HG02678 (cell line): ENCODE measurements around the gene TSPAN18.

Experiments
- ATAC-seq: cut with Tn5 transposase; IDR thresholded peaks from one replicate; pipeline ENCODE4 v1.9.1; 2021; ENCODE audit warnings: mild to moderate bottlenecking, moderate library complexity; ENCODE audit not compliant: unreplicated experiment

TSPAN18 gene

DNA sequence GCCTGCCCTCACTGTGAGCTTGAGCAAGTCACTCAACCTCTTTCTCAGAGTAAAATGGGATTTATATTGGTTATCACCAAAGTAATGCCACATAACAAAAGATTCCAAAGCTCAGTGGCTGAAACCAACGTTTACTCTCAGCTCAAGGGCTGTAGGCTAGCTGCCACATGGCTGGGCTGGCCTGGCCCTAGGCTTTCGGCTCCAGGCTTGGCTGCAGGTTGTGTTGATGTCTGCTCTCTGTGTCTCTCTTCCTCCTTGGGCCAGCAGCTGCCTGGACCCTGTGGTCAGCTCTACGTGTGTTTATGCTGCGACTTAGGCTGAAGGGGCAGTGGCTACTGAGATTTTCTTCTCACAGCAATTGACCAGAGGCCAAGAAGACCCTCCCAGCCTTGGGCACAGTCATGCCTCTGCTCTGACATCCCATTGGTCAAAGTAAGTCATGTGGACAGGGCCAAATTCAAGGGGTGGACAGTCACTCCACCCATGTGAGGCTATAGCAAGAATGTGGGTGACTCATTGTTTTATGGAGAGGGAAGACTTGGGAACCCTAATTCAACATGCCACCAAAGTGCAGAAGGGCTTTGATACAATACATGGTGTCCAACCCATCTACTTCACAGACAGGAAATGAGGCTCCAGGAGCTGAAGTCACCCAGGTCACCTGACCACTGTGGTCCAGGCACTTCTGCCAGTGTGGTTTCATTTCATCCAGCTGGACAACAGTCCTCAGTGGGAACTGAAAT lies 90.6 kb downstream of the TSPAN18 start:
- no peak for ATAC-seq

DNA sequence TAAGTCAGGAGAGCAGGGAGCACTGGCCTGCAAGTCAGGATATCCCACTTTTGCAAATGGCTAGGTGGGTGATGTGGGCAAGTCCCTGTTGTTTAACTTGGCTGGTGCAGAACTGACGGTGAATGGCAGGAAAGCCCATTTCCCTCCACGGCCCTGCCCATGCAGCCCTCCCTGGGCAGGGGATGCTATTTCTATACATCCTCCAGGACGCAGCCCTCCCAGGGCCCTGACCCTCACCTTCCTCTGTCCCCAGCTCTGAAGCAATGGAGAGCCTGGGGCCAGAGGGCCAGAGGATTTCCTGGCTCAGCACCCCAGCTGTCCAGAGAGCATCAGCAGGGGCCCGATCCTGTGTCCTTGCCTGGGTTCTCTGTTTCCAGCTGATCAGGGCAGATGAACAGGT lies 91.3 kb downstream of the TSPAN18 start:
- ATAC-seq, result no peak

DNA sequence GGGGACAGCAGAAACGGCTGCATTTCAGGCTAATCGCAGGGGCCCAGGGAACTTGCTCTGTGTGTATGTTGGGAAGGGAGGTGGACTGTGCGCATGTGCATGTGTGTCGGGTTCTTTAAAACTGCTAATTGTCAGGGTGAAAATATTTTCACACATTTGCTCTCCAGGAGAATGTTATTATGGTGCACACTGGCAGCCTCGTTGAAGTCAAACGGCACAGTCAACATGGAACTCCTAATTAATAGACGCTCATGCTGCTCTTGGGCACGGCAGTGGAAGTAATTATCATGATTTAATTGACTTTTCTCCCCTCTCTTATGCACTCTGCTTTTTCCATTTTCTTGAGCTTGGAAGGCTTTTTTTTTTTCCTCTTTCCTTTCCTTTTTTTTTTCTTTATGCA lies 92.6 kb downstream of the TSPAN18 start:
- ATAC-seq, result no peak

DNA sequence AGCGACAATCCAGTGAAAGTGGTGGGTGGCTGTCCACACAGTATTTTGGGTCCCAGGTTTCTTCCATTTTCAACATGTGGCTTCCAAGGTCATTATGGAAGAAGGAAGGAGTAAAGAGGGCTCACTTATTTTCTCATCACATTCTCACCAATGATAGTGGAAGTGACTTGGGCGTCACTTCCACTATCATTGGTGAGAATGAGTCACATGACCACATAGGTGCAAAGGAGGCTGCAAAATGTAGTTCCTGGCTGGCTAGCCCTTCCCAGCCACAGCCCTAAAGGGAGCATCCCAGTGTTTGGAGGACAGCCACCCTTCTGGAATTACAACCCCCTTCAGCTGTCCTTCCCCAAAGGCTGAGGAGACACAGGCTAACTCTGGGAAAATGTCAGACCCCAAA lies 95.6 kb downstream of the TSPAN18 start:
- no peak for ATAC-seq

DNA sequence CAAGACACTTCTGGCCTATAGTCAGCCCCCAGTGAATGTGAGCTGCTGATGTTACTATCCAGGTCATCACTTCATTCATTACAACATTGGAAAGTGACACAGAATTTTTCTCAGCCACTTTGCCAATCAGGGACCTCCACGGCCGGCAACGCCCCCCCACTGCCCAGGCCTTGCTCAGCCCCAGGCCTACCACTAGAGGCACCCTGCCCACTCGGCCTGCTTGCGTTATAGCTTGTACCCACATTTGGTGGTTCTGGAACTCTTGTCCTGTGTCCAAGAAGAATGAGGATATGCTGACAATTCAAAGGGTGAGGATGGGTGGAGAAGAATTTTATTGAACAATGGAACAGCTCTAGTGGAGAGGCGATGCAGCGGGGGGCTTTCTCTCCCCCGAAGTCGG lies 96.2 kb downstream of the TSPAN18 start:
- no peak for ATAC-seq

DNA sequence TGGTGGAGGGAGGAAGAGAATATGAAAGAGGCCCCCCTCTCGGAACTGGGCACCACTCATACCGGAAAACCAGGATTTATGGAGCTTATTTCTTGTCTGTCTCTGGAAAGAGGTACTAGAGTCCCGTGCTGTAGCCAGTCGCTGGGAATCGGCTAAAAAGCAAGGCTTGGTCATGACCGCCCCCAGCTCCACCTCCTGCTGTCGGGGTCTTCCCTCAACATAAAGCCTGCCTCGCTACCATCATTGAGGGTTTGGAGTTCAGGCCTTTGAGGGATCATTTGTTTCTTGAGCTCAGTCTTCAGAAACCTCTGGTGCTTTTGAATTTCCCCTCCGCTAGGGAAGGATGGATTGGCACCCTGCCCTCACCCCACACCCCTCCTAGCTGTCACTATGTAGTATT lies 97.1 kb downstream of the TSPAN18 start:
- no peak for ATAC-seq

DNA sequence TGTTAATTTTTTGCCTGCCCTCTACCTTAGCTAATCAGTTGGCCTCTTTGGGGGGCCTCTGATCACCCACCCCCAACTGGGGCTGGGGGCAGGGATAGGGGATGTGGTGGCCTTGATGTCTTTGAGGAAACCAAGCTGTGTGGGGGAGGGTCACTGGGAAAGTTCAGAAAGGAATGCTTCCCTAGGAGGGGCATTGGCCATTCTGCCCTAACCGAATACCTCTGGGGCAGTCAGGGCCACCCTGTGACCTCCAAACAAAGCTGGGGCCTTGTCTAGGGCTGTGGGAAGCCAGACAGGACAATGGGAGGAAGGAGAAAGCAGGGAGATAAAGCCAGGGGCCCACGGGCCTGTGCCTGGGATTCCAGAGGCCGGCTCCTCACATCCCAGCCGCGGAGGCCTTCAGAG lies 97.5 kb downstream of the TSPAN18 start:
- no peak for ATAC-seq

DNA sequence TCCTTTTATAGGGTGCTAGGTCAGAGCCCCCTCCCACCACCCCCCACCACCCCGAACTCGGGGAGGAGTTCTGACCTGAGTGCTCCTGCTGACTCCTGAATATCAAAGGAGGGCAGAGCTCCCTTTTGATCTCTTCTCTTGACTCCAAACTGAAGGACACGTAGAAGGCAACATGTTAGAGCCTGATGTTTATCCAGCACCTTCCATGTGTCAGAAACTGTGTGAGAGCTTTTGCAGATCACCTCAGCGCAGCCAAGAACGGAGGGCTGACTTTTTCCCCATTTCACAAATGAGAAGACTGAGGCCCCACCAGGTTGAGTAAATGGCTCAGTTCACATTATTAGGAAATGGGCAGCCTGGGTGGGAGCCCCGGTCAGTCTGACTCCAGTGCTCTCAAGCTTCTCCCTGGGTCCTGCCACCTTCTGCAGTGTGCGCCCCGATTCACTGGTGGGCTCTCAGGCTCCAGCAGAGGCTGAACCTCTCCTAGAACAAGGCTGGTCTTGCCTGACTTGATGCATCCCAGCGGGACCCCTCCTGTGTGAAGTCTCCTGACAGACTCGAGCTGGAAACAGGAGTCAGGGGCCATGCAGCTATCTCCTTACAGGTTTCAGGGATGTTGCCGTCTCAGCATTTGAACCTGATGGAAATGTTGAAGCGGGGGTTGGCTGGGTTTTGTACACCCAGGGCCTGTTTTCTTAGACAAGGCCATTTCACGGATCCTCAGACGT lies 98.5 kb downstream of the TSPAN18 start:
- no peak for ATAC-seq

DNA sequence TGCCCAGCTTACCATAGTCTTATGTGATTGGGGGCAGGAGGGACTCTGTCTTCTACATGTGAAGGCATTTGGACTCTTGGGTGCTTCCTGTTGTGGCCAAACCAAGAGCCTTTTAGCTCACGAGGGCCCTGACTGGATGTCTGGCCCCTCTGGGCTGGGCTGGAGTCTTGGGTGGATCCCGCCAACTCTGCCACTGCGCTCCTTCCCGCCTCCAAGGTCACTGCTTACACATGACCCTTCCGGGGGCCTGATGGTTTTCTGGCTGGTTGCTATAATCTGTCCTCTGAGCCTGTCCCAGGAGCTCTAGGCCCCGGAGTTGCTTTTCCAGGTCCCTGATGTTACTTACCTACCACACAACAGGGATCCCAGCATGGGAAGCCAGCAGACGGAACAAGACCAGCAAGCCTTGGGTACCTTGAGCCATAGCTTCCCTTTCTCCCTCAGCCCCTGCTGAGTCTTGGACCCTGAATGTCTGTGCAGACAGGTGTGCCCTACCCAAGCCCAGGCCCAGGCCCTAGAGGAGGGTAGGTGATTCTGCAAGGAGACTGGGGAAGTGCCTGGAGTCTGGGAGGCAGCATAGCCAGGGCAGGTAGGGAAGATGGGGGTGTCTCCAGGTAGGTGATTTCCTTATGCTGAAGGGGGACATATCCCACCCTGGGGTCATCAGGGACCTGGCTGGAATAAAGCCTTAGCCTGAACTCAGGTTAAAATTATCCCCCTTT lies 100.3 kb downstream of the TSPAN18 start:
- ATAC-seq, result no peak

DNA sequence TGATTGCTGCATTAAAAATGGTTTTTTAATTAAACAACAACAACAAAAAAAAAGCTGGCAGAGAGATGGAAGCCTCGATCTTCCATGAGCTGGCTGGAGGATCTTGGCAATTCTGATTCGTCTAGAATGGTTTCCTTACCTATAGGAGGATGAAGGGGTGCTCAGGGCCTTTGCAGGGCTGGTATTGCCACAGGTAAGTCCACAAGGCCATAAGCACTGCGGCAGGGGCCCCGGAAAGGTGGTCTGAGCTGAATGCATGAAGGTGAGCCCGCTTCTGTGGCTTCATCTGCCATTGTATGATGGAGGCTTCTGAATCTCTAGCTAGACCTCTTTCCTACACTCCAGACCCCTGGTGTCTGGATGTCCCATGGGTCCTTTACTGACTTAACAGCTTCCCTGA lies 101.5 kb downstream of the TSPAN18 start:
- ATAC-seq, result no peak

DNA sequence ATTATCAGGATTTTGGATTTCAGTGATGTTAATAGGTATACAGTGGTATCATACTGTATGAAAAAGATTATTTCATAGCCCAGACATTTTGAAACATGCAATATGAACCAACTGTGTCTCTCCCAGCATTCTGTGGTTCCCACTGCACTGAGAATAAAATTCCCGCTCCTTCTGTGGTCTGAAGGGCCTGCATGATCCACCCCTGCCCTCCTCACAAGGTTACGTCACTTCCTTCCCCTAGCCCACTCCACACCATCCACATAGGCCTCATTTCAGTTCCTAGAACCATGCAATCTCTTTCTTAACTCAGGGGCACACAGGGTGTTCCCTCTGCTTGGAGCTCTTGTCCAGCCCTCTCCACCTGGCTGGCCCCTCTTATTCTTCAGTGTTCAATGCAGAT lies 103.1 kb downstream of the TSPAN18 start:
- no peak for ATAC-seq

DNA sequence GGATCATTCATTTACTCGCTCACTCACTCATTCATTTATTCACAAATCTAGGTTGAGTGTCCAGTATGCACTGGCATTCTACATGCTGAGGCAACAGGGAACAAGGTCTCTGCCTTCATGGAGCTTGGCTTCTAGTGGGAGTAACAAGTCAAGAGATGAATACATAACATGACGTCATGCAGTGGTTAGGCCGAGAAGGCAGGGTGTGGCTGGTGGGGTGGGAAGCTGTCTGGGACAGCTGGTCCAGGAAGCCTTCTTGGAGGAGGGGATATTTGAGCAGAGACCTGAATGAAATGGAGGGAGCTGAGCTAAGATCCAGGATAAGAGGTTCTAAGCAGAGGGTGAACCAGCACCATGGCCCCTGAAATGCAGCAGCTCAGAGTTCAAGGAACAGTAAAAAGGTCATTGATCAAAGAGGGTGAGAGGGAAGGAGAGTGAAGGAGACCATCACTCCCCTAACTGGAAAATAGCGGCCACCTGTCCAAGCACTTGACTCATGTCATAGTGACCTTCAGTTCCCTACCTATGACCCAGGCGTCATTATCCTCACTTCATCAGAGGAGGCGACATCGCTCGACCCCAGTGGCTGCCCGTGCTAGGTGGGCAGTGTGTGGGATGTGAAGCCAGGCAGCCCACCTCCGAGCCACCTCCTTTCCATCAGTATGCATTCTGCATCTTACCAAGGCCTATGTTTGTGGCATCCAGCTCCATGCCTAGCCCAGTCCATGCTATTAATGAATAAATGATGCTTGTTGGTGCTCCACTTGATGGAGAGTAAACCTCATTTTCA lies 105.0 kb downstream of the TSPAN18 start:
- ATAC-seq, result no peak

DNA sequence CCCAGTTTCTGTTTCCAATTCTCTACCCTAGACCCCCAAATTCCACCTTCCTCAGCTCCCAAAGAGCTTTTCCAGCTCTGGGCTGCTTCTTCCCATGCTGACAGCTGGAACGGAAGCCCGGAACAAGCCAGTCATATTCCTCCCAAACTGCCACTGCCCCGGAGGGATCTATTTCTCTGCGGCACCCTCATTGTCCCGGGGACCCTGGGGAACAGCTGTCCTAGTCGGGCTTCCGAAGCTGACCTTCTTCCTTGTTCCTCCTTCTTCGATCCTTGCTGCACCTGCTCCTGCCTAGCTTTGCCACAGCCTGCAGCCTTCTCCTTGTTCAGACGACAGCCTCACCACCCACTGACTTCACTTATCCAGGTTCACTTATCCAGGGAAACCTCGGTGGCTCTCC lies 105.7 kb downstream of the TSPAN18 start:
- no peak for ATAC-seq

DNA sequence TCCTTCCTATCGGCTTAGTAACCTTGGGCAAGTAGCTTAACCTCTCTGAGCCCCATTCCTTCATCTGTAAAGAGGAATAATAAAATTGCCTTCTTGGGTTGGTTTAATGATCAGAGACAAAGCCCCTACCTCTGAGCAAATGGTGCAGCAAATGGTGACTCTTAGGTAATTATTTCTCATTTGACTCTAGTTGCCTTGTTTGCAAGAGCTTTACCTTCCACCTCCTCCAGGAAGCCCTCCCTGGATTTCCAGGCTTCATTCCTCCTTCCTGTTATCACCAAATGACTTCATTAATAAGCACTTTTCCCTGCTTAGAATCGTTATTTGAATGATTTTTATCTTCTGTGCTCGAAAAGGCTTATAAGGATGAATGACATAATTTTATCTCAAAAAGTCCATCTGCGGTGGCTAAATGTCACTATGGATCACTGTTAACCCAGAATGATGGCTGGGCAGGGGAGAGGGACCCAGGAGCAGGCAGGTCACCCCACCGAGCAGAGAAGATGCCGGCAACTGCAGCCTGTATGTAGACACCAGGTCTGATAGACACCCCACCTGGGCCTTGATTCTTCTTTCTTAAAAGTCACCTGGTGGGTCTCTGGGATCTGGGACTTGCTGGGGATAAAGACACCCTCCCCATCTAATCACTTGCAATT lies 106.6 kb downstream of the TSPAN18 start:
- no peak for ATAC-seq

DNA sequence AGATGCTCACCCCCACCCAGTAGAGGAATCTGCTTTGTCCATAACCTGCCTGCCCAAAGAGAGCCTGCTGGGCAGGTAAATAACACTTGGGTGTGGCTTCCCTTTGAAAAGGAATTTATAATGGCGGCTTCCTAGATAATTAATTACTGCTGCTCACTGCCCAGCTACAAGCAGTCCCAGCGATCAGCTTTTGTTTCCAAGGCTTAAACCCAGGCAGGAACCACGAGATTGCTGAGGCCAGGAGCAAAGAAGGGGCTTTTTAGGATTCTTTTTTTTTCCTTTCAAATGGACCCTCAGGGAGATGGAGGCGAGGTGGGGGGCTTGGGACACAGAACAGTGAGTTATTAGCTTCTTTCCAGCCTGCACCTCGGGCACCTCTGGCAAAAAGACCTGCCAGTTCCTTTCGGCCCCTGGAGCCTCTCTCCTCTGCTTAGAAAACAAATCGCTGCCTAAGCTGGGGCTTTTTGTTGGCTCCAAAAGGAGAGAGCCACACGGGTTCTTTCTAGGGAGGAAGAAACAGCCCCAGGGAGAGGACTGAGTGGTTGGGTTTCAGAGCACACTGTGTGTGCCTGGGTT lies 107.2 kb downstream of the TSPAN18 start:
- ATAC-seq, result no peak

DNA sequence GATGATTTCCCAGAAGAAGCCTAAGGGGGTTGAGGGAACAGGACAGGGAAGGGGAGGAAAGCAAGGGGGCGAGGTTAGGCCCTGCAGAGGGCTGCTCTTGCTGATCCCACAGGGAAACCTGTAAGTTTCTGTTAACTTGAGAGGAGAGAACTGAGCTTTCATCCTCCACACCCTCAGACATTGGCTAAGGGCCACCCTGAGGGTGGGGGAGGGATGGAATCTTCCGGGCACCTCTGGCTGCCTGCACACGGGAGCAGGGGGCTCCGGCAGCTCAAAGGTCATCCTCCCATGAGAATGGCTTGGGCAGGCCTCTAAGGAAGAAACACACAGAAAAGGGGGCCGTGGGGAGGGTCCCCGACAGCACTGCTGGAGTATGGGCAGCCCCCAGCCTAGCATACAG lies 108.1 kb downstream of the TSPAN18 start:
- ATAC-seq, result no peak

DNA sequence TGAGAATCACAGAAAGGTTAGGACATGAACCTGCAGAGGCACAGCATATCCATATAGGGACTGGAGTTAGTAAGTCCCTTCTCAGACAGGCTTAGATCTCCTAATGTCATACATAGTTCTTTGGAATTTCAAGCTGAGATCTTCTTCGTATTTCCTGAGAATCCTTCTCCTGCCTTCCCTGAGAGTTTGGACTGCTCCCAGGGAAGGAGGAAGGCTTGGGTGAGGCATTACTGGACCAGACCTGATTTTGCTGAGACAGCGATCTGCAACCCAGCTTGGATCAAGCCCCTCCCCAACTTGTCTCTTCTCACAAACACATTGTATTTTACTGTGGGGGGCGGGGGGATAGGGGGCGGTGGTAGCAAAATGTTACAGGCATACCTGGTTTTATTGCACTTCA lies 108.5 kb downstream of the TSPAN18 start:
- no peak for ATAC-seq

DNA sequence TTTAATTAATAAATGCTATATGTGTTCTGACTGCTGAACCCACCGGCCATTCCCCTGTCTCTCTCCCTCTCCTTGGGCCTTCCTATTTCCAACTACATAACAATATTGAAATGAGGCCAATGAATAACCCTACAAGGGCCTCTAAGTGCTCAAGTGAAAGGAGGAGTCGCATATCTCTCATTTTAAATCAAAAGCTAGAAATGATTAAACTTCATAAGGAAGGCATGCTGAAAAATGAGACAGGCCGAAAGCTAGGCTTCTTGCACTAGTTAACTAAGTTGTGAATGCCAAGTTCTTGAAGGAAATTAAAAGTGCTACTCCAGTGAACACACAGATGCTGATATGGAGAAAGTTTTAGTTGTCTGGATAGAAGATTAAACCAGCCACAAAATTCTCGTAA lies 109.2 kb downstream of the TSPAN18 start:
- no peak for ATAC-seq

DNA sequence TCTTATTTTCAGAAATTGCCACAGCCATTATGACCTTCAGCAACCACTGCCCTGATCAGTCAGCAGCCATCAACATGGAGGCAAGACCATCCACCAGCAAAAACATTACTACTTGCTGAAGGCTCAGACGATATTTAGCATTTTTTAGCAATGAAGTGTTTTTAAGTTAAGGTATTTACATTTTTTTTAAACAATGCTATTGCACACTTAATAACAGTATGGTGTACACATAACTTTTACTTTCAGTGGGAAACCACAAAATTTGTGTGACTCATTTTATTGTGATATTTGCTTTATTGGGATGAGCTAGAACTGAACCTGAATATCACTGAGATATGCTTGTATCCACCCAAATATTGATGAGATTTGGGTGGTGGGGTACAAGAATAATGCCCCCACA lies 110.9 kb downstream of the TSPAN18 start:
- ATAC-seq, result no peak

DNA sequence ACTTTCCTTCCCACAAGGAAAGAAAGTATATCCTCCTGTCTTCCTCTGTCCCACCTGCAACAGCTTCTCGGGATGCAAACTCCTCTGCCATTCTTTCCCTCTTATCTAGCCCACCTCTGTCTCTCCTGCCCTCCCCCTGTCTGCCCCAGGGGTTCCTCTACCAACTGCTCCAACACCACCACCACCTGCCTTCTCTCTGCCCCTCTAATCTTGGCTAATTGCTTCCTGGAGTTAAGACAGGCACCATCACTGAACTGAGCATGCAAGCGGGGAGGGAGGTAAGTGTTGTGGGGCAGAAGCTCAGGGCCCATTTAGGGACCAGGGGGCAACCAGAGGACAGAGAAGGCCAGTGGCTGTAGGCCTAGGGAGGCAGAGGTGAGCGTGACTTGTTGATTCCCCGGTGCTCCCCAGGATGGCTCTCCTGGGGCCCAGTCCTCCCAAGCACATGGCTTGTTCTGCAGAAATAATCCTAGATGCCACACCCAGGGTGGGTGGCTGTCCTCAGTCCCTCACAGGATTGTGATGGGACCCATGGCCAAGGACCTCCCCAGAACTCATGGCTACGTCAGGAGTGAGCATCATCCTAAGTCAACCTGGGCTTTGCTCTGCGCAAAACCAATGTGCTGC lies 112.8 kb downstream of the TSPAN18 start:
- ATAC-seq, result no peak
